Measurements from ENCODE around the gene CACNA2D2. TPM values are rescaled to one million over a fixed set of nuclear protein-coding genes. Genes with fewer than 3 reads are reported as not detected.
A peak's percentile ranks its signal among the peaks of the same experiment; 100 is the strongest.

CACNA2D2 gene
- total and polyA plus RNA-seq, 8 donors: 15.4 to 86.6 (median 30.2) TPM

DNA sequence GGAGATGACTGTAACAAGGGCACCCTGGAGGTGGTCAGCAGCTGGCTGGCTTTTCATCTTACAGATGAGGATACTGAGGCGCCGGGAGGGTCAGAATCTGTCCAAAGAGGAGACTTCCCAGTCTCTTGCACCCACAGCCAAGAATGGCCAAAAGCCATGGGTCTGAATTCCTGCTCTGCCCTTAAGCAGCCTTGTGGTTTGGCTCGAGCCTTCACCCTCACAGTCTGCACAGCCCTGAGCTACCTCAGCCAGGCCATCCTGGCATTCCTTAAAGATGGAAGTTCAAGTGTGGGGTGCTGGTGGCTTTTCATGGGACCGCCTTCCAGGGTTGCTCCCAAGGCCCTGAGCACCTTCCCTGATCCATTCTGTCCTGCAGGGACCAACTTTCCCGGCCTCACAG lies 59.2 kb downstream of the CACNA2D2 start:
- Histone ChIP-seq H3K27me3 (no peaks in the 10 kb centered on the region), H3K36me3 (no peaks in the 10 kb centered on the region), H3K4me1 (peaks cover 21 to 28% of the 10 kb centered on the region in 2 donors), H3K27ac (peak overlapping the region; percentile 2 to 53), H3K9me3 (no peaks in the 10 kb centered on the region), H3K4me3 (no peak overlapping the region)
- TF ChIP-seq, protein P1, sequence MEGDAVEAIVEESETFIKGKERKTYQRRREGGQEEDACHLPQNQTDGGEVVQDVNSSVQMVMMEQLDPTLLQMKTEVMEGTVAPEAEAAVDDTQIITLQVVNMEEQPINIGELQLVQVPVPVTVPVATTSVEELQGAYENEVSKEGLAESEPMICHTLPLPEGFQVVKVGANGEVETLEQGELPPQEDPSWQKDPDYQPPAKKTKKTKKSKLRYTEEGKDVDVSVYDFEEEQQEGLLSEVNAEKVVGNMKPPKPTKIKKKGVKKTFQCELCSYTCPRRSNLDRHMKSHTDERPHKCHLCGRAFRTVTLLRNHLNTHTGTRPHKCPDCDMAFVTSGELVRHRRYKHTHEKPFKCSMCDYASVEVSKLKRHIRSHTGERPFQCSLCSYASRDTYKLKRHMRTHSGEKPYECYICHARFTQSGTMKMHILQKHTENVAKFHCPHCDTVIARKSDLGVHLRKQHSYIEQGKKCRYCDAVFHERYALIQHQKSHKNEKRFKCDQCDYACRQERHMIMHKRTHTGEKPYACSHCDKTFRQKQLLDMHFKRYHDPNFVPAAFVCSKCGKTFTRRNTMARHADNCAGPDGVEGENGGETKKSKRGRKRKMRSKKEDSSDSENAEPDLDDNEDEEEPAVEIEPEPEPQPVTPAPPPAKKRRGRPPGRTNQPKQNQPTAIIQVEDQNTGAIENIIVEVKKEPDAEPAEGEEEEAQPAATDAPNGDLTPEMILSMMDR (IDR thresholded peaks at IDR 0.05): no peak
- intact Hi-C loops (cut with DNase I): no loop called here
- DNase-seq (no peak), ATAC-seq (peak; percentile 1)

DNA sequence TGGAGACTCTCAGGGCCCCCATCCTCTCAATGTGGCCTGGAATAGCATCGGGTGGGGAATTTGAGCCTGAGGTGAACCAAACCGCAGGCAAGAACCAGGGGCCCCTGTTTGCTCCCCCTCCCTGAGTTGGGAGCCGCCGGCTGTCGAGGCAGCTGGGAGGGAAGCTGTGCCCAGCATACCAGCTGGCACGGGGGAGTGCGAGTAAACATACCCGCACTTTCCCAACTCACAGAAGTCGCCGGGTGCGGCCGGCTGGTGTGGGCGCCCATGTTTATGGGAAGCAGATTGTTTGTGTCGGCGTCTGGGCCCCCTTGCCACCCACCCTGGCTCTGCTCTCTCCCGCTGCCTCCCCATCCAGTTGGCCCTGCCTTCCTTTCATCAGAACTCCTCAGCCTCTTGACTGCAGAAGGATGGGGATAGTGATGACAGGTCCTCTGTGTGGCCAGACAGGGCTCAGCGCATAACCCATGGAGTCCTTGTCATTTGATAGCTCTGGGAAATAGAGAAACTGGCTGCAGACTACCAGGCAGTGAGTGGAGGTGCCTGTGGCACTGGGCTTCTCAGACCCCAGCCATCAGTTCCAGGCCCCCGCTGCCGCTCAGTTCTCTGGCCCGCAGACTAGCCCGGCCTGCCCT lies 60.4 kb downstream of the CACNA2D2 start:
- no peaks in the 10 kb centered on the region for H3K27me3 ChIP-seq
- no peaks in the 10 kb centered on the region for H3K9me3 ChIP-seq
- TF ChIP-seq, protein P1 (IDR thresholded peaks at IDR 0.05): no peak
- H3K4me1 ChIP-seq: peaks cover 19 to 24% of the 10 kb centered on the region in 2 donors
- no peaks in the 10 kb centered on the region for H3K36me3 ChIP-seq
- intact Hi-C loops (cut with DNase I): no loop called here
- peak in 1 of 4 donors; percentile 43 for DNase-seq
- no peak overlapping the region for H3K4me3 ChIP-seq
- peak overlapping the region; percentile 2 to 7 for H3K27ac ChIP-seq
- ATAC-seq: peak; percentile 11

DNA sequence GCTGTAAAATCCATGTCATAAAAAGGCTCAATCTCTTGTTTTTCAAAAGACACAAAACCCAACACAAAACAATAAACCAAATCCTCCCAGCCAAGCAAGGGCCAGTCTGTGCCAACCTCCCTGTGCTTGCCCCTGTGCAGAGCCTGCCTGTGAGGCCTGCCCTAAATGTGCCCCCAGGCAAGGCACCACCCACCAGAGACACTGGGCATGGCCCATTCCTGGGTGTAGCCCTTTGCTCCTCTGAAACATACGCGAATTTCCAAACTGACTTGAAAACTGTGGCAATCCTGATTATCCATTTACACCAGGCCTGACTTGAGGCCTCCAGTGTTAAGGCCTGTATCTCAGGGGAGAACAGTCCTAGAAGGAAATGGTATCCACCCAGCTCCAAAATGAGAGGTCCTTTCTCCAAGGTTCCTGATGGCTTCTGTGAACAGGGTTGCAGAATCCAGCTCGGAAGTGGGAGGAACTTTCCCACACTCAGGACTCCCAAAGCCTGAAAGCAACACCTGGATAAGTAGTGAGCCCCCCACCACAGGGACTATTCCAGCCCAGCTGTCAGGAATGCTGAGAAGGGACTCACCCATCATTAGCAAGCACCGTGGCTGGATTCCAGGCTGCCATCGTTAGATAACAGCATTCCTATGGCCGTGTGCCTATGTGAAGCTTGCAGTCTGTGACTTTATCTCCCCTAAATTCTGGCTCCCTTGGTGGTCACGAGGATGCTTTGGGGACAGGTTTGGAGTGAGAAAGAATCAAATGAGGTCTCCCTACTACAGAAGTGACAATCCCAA lies 61.8 kb downstream of the CACNA2D2 start:
- no peaks in the 10 kb centered on the region for H3K27me3 ChIP-seq
- H3K4me3 ChIP-seq: no peak overlapping the region
- peak in 1 of 4 donors; percentile 42 for DNase-seq
- H3K9me3 ChIP-seq: no peaks in the 10 kb centered on the region
- H3K27ac ChIP-seq: no peak overlapping the region
- H3K4me1 ChIP-seq: peaks cover 13 to 15% of the 10 kb centered on the region in 2 donors
- no peaks in the 10 kb centered on the region for H3K36me3 ChIP-seq
- no peak for ATAC-seq
- intact Hi-C loops (cut with DNase I): no loop called here
- TF ChIP-seq, protein P1 (IDR thresholded peaks at IDR 0.05): no peak

DNA sequence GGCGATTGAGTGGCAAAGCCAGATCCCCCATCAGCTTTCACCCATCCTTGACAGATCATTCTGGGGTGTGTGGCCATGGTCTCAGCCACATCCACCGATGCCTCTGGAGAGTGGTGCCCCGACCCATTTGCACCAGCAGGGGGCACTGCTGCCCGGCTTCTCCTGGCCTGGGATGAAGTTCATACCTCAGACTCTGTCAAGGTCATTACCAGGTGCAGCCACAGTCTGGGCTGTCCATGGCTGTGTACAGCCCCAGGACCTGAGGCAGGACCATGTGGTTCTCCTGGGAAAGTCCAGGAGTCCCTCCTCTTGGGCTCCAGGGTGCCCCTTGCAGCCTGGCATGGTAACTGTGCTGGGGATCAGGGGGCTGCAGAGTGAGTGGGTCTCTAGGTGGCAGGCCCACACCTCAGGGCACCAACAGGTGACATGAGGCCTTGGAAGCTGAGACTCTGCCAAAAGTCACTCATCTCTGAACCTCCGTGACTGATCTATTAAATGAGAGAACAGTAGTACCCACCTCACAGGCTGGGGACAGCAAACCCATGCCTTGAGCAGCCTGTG lies 67.2 kb downstream of the CACNA2D2 start:
- TF ChIP-seq, protein P1 (IDR thresholded peaks at IDR 0.05): peak; percentile 80 to 89
- Histone ChIP-seq H3K9me3 (no peaks in the 10 kb centered on the region), H3K4me1 (peaks cover 0 to 7% of the 10 kb centered on the region in 2 donors), H3K4me3 (no peak overlapping the region), H3K27ac (no peak overlapping the region), H3K27me3 (no peaks in the 10 kb centered on the region), H3K36me3 (no peaks in the 10 kb centered on the region)
- DNase-seq (peak in 3 of 4 donors; percentile 61 to 91 (median 76)), ATAC-seq (peak; percentile 90)
- intact Hi-C loops (cut with DNase I): loop anchor here in 1 of 2 donors (5.0 kb wide), 1 partner anchor 106 kb away; no protein-coding TSS in a partner anchor
